OCI-M1 (cell line): Measurements from ENCODE around the gene ZNF680.
"Not testable (repeated sequence)": the region's sequence is repeated elsewhere in the genome, so short reads cannot be mapped to it uniquely, and the experiment has no call there.

Experiments used
- DNase-seq: peaks from one replicate; lab custom pipeline; 2025; lab: John Stamatoyannopoulos, UW

Gene ZNF680

DNA sequence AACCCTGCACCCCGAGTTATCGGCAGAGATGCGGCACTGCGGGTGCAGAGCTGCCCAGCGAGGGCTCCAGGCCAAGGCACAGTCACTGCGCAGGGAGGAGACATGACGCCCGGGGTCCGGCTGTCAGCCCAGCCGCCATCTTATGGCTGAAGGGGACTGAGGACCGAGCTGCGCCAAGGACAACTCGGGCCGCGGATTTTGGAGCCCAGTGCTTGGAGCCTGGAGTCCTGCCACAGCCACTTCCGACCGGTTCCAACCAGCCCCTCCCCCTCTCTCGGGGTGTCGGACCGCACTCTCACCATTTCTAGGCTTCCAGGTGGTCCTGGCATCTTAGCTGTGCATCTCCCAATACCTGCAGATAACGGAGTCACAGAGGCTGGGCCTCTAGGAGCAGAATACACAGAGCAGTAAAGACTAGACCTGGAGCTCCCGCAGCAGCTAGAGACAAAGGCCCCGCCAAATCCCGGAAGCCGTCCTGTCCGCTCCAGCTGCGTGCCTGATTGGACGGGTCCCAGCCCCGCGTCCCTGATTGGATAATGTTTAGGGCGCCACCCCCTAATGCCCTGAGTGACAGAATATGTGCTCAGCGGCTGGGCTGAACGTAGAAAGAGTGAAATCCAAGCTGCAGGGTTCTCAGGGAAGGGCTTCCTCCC, at the start of gene ZNF680:
ZNF680 (minus strand) TSS at position 446 of the 653 bp plus-strand sequence; CDS start at position 329, 117 bp downstream.
- DNase-seq = peak; percentile 99

DNA sequence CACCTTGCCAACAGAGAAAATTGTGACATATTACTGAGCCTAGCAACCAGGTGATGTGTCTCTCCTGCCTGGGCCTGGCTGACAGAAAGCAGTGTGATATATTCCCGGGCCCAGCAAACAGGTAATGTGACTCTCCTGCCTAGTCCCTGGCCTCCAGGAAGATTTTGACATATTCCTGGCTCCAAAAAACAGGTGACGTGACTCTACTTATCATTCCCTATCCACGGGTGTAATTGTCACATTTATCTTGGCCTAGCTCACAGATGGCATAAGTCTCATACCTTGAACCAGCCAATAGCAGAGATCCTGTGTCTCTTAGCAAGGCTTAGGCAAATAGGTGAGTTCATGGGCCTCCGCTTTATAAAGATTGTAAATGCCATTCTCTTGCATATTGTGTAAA, 49.6 kb upstream of the ZNF680 start:
- no peak for DNase-seq

- no peak for DNase-seq
These were observed 48.8 kb upstream of the ZNF680 start for GRCh38 chr7:64611717-64612116.

- no peak for DNase-seq
These were observed 48.1 kb upstream of the ZNF680 start for GRCh38 chr7:64610997-64611396.

- no peak for DNase-seq
These were observed 45.4 kb upstream of the ZNF680 start for GRCh38 chr7:64608116-64608910.

GRCh38 chr7:64606385-64606784, 43.5 kb upstream of the ZNF680 start:
- no peak for DNase-seq

- DNase-seq = no peak
These were observed 40.4 kb upstream of the ZNF680 start for GRCh38 chr7:64603271-64603670.

DNA sequence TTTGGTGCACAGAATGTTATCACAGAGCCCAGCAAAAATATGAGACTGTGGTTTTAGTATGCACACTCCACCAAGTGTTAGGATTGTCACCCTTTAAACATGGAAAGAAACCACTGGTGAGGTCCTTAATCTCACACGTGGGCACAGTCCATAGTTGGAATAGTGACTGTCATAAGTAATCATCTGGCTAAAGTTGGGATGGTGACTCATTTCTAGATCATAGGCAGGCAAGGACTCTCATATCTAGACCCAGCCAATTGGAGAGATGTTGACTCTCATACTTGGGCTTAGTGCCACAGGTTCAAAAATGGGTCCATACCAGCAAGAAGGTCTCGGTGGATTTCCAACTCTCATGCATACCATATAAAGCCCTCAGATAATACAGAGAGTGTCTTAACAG, 39.6 kb upstream of the ZNF680 start:
- peak; percentile 31 for DNase-seq

DNA sequence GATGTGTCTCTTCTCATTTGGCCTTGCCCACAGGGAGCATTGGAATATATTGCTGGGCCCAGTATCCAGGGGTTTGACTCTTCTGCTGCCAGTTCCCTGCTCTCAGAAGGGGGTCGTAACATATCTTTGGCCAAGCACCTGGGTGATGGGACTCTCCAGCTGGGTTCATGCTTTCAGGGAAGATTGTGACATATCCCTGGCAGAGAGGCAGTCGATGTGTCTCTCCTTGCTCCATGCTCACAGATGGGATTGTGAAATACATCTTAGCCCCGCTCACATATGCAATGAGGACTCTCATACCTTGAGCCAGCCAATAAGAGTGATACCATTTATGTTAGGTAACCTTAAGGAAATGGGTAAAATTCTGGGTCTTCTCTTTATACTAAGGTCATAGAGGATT, 39.2 kb upstream of the ZNF680 start:
- no peak for DNase-seq

DNA sequence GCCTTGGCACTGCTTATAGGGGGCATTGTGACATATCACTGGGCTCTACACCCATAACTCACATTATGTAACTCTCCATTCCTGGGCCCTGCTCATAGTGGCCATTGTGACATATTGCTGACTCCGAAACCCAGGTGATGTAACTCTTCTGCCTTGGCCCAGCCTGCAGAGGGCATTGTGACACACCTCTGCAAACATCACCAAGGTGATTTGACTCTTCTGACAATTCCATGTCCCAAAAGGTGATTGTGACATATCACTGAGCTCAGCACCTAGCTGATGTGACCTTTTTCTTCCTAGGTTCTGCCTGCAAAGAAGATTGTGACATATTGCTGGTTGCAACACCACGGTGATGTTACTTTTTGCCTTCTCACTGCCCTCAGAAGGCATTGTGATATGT, 36.5 kb upstream of the ZNF680 start:
- DNase-seq = no peak

DNA sequence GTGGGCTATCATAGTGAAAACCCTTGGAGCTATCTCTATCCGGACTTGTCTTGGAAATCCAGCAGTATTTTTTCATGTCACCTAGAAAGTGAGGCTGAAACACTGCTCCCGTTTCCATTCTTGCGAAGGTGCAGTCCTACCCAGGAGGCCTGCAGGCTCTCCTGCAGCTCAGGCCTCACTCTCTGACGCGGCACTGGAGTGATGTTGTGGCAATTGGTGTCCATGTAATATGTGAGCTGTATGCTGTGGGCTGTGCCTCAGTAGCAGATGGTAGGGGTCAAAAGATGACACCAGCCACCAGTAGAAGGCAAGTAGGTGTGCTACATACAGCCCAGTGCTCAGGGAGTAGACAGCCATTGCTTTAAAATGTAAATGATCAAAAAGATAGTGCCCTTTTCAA, 28.1 kb upstream of the ZNF680 start:
- no peak for DNase-seq

- peak; percentile 97 for DNase-seq
These were observed 19.3 kb upstream of the ZNF680 start for GRCh38 chr7:64581926-64582894.

DNA sequence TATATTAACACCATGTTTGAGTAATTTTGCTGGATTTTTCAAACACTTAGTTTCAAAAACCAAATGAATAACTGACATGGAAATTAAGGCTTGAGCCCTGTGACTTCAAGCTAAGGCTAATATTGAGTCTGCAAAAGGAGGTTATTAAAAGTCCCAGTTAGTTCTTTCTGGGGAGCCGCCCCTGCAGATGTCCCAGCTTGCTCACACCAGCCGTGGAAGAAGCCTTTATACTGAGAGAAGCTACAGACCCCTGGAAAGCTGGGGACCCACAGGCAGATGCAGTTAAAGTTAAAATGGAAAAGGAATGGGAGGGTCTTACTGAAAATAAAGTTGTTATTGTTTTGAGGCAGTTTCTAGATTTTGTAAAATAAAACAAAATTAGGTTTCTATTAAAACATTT, 18.5 kb upstream of the ZNF680 start:
- peak; percentile 64 for DNase-seq

GRCh38 chr7:64574540-64575099, 11.7 kb upstream of the ZNF680 start:
- DNase-seq = peak; percentile 93

DNA sequence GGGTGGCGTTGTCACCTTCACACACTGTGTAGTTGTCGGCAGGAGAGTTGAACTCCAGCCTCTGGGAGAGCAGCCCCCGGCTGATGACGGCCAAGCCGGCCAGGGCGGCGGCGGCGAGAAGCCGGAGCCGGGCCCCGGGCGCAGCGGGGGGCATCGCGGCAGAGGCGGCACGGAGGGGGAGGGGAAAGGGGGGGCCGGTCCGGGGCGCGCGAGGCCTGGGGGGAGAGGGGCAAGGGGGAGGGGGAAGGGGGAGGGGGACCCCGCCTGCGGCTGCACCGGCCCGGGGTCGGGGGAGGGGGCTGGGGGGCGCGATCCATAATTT, 7.4 kb upstream of the ZNF680 start:
- not testable (repeated sequence) for DNase-seq

DNA sequence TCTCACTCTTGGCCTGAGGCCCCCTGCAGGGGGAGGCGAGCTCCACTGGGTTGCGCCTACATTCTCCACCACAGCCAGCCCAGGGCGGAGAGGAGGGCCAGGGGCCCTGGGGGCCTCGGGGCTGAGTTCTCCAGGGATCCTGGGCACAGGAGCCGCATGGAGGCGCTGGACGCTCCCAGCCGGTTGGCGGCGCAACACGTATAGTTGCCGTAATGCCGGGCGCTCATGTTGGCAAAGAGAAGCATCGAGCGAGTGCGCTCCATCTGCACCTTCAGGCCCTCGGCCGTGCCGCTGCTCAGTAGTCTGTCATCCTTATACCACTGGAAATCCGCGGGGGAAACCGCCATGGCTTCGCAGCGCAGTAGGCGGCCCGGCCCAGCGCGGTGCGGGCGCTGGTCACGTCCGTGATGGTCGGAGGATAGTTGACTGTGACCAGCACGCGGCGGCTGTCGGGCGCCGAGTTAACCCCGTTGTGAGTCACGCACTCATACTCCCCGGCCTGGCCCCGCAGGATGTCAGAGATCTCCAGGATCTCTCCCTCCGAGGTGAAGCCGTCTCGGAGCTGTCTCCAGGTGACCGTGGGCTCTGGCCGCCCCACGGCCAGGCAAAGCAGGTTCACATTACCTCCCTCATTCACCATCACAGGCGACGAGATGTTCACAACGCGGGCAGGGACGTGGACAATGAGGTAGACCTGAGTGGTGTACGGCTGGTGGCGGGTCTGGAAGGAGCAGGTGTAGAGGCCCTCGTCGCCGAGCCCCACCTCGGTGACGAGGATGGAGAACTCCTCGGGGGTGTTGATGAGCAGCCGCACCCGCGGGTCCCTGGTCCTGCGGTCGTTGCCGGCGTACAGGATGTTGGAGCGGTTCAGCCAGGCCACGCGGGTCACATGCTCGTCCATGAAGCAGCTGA, 6.8 kb upstream of the ZNF680 start:
- DNase-seq = not testable (repeated sequence)

- no peak for DNase-seq
These were observed 630 bp downstream of the ZNF680 start for GRCh38 chr7:64562256-64562625.

GRCh38 chr7:64559206-64559605, 3.7 kb downstream of the ZNF680 start:
- DNase-seq = peak; percentile 70

- no peak for DNase-seq
These were observed 4.1 kb downstream of the ZNF680 start for GRCh38 chr7:64558781-64559180.

- no peak for DNase-seq
These were observed 4.6 kb downstream of the ZNF680 start for GRCh38 chr7:64558323-64558705.
